HEK293 (cell line): ENCODE results near the gene ADAMTSL2.

Experiments
- CTCF ChIA-PET: fragments of 350-600 bp; formaldehyde crosslinking; extraction: SDS; loops from one replicate; lab custom pipeline; 2021; ENCODE audit warnings: antibody characterized with exemption; lab: Yijun Ruan, JAX
- POLR2A ChIA-PET: fragments of 300-600 bp; formaldehyde crosslinking; extraction: SDS; loops from one replicate; lab custom pipeline; 2020; ENCODE audit warnings: antibody characterized with exemption, inconsistent platforms; lab: Yijun Ruan, JAX
- H3K27ac ChIP-seq: fragments of 200-500 bp; sonication (Bioruptor generic); 2 replicates; pipeline ENCODE4 v1.5.1; 2014; ENCODE audit warnings: low read depth, low read length, control low read depth, inconsistent platforms; ENCODE audit errors: extremely low read depth
- H3K36me3 ChIP-seq, 2 experiments: fragments of 200-500 bp in 1 of 2; sonication (Bioruptor generic) in 1 of 2; 1 replicate in 1 of 2; 2 replicates in 1 of 2; pipeline ENCODE4 v1.5.1; 2014 to 2017; ENCODE audit warnings: inconsistent platforms in 2 of 2, low read length in 2 of 2; ENCODE audit not compliant: control insufficient read depth in 2 of 2, insufficient read depth in 1 of 2
- H3K4me1 ChIP-seq: fragments of 200-500 bp; sonication (Bioruptor generic); 2 replicates; pipeline ENCODE4 v1.5.1; 2014; ENCODE audit warnings: mild to moderate bottlenecking, low read length, inconsistent platforms; ENCODE audit not compliant: control insufficient read depth, insufficient read depth
- H3K4me3 ChIP-seq: 2 replicates; pipeline ENCODE4 v1.5.1; 2011; ENCODE audit warnings: low read depth, mild to moderate bottlenecking, control low read depth, low read length, moderate library complexity
- H3K9me3 ChIP-seq: fragments of 200-500 bp; sonication (Bioruptor generic); 2 replicates; pipeline ENCODE4 v1.5.1; 2014; ENCODE audit warnings: low read depth, low read length, inconsistent platforms; ENCODE audit not compliant: control insufficient read depth, insufficient read depth
- GLIS1 ChIP-seq: fragments of 450-650 bp; formaldehyde crosslinking; IDR thresholded peaks from 2 replicates; pipeline ENCODE4 v1.5.1; 2016; ENCODE audit warnings: missing biosample characterization, missing genetic modification characterization
- KLF16 ChIP-seq: fragments of 450-650 bp; formaldehyde crosslinking; IDR thresholded peaks from 2 replicates; pipeline ENCODE4 v1.5.1; 2017; ENCODE audit warnings: missing biosample characterization, missing genetic modification characterization
- SCRT1 ChIP-seq: fragments of 450-650 bp; formaldehyde crosslinking; IDR thresholded peaks from 2 replicates; pipeline ENCODE4 v1.5.1; 2016; ENCODE audit warnings: missing biosample characterization, missing genetic modification characterization, borderline replicate concordance
- TCF7L2 ChIP-seq: IDR thresholded peaks from 2 replicates; pipeline ENCODE4 v1.6.1; 2011; ENCODE audit warnings: low read depth, mild to moderate bottlenecking, inconsistent platforms, low read length, moderate library complexity, borderline replicate concordance
- YY1 ChIP-seq: fragments of 450-650 bp; formaldehyde crosslinking; IDR thresholded peaks from 2 replicates; pipeline ENCODE4 v1.5.1; 2018; ENCODE audit warnings: missing biosample characterization, missing genetic modification characterization
- ZIC2 ChIP-seq: fragments of 450-650 bp; formaldehyde crosslinking; IDR thresholded peaks from 2 replicates; pipeline ENCODE4 v1.5.1; 2016; ENCODE audit warnings: missing biosample characterization, missing genetic modification characterization
- ZNF132 ChIP-seq: fragments of 450-650 bp; formaldehyde crosslinking; IDR thresholded peaks from 2 replicates; pipeline ENCODE4 v1.5.1; 2017; ENCODE audit warnings: missing biosample characterization, missing genetic modification characterization, borderline replicate concordance
- ZNF223 ChIP-seq: fragments of 450-650 bp; formaldehyde crosslinking; IDR thresholded peaks from 2 replicates; pipeline ENCODE4 v1.5.1; 2016; ENCODE audit warnings: missing biosample characterization, missing genetic modification characterization
- ZNF239 ChIP-seq: fragments of 450-650 bp; formaldehyde crosslinking; IDR thresholded peaks from 2 replicates; pipeline ENCODE4 v1.5.1; 2016; ENCODE audit warnings: missing biosample characterization, missing genetic modification characterization
- ZNF391 ChIP-seq: fragments of 450-650 bp; formaldehyde crosslinking; IDR thresholded peaks from 2 replicates; pipeline ENCODE4 v1.5.1; 2016; ENCODE audit warnings: low read depth, missing biosample characterization, missing genetic modification characterization, borderline replicate concordance
- ZNF514 ChIP-seq: fragments of 450-650 bp; formaldehyde crosslinking; IDR thresholded peaks from 2 replicates; pipeline ENCODE4 v1.5.1; 2016; ENCODE audit warnings: missing biosample characterization, missing genetic modification characterization
- ZNF610 ChIP-seq: fragments of 450-650 bp; formaldehyde crosslinking; IDR thresholded peaks from 2 replicates; pipeline ENCODE4 v1.5.1; 2016; ENCODE audit warnings: missing biosample characterization, missing genetic modification characterization, borderline replicate concordance
- ZNF623 ChIP-seq: fragments of 450-650 bp; formaldehyde crosslinking; IDR thresholded peaks from 2 replicates; pipeline ENCODE4 v1.5.1; 2016; ENCODE audit warnings: missing biosample characterization, missing genetic modification characterization
- ZNF776 ChIP-seq: fragments of 450-650 bp; formaldehyde crosslinking; IDR thresholded peaks from 2 replicates; pipeline ENCODE4 v1.5.0; 2017; ENCODE audit warnings: missing biosample characterization, missing genetic modification characterization, borderline replicate concordance
- TF ChIP-seq, protein P1 (sequence below): fragments of 450-650 bp; formaldehyde crosslinking; IDR thresholded peaks from 2 replicates; pipeline ENCODE4 v1.5.1; 2016; ENCODE audit warnings: missing biosample characterization, missing genetic modification characterization
- TF ChIP-seq, protein P2 (sequence below): fragments of 450-650 bp; formaldehyde crosslinking; IDR thresholded peaks from 2 replicates; pipeline ENCODE4 v1.5.1; 2016; ENCODE audit warnings: missing biosample characterization, missing genetic modification characterization
- TF ChIP-seq, protein P3 (sequence below): fragments of 450-650 bp; formaldehyde crosslinking; IDR thresholded peaks from 2 replicates; pipeline ENCODE4 v1.5.1; 2016; ENCODE audit warnings: missing biosample characterization, missing genetic modification characterization
- TF ChIP-seq, protein P4 (sequence below): fragments of 450-650 bp; formaldehyde crosslinking; IDR thresholded peaks from 2 replicates; pipeline ENCODE4 v1.5.1; 2016; ENCODE audit warnings: missing biosample characterization, missing genetic modification characterization
- TF ChIP-seq, protein P5 (sequence below): fragments of 450-650 bp; formaldehyde crosslinking; IDR thresholded peaks from 2 replicates; pipeline ENCODE4 v1.5.1; 2016; ENCODE audit warnings: missing biosample characterization, missing genetic modification characterization

Gene ADAMTSL2

DNA sequence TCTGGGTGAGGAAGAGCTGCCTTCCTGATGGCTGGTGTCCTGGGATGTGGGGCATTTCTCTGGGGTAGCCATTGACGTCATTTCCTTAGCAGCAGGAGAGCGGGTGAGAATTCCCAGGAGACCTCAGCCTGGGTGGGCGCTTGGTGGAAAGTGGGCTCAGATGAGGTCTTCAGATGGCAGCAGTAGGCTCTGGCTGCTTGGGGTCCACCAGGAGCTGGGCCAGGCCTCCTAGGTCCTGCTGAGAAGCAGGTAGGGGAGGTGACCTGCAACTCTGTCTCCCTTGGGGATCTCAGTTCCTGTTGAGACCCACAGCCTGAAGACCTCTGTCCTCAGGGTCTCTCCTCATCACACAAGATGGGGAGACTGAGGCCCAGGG, 43.2 kb downstream of the ADAMTSL2 start:
- Histone ChIP-seq H3K4me1 (no peaks in the 10 kb centered on the region), H3K9me3 (no peaks in the 10 kb centered on the region), H3K4me3 (no peak overlapping the region), H3K36me3 (no peaks in the 10 kb centered on the region), H3K27ac (no peak overlapping the region)
- ChIA-PET CTCF (interaction anchor here (0.6 to 1.0 kb wide), 2 partner anchors 12 to 607 kb away, joined by 3 to 4 read pairs; no protein-coding TSS in a partner anchor), POLR2A (no interaction called here)
- TF ChIP-seq, protein P1, sequence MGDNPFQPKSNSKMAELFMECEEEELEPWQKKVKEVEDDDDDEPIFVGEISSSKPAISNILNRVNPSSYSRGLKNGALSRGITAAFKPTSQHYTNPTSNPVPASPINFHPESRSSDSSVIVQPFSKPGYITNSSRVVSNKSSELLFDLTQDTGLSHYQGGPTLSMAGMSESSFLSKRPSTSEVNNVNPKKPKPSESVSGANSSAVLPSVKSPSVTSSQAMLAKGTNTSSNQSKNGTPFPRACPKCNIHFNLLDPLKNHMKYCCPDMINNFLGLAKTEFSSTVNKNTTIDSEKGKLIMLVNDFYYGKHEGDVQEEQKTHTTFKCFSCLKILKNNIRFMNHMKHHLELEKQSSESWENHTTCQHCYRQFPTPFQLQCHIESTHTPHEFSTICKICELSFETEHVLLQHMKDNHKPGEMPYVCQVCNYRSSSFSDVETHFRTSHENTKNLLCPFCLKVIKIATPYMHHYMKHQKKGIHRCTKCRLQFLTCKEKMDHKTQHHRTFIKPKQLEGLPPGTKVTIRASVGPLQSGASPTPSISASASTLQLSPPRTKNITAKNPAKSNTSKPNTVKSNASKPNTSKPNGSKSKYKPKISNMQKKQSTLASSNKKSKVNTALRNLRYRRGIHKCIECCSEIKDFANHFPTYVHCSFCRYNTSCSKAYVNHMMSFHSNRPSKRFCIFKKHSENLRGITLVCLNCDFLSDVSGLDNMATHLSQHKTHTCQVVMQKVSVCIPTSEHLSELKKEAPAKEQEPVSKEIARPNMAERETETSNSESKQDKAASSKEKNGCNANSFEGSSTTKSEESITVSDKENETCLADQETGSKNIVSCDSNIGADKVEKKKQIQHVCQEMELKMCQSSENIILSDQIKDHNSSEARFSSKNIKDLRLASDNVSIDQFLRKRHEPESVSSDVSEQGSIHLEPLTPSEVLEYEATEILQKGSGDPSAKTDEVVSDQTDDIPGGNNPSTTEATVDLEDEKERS (tag by site-specific recombination) = no peak
- TF ChIP-seq GLIS1 (tag by site-specific recombination) (peak; percentile 80), ZIC2 (tag by site-specific recombination) (peak; percentile 69; the same call in 1 of the 2 replicates), TCF7L2 (no peak)

DNA sequence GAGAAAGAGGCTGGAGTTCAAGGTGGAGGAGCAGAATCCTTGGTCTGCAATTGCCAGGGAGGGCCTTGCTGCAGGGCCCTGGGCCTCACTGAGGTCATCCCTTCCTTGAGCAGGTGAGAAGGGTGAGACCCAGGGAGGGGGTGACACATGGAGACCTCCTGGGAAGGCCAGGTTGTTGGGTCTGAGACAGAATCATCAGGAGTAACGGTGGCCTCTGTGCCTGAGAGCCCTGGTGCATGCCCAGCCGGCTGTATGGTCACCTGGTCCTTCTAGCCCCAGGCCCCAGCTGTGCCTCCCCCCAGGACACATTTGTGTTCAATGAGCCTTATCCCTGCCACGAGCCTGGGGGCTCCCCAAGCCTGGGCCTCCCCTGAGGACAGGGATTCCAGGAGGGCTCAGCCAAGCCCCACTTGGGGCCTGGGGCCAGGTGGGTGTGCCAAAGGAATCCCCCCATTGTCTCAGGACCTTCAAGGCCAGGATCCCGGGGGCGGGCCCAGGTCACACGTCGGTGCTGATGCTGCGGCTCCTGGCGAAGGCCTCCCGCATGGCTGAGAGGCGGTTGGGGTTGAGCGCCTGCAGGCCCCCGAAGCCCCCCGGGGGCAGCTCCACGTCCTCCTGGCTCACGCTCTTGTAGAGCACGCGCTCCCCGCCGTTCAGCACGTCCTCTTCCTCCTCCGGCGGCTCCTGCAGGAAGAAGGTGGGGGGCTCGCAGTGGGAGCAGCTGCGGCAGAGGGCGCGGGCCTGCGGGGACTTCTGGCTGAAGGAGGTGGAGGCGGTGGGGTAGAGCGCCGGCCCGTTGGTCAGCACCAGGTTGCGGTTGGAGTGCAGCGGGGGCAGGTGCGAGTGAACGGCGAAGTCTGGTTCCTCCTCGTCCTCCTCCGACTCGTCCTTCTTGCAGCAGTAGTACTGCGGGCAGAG, 44.3 kb downstream of the ADAMTSL2 start:
- H3K27ac ChIP-seq = no peak overlapping the region
- no peaks in the 10 kb centered on the region for H3K36me3 ChIP-seq
- TF ChIP-seq KLF16 (tag by site-specific recombination) = no peak
- TF ChIP-seq ZNF776 (tag by site-specific recombination) = no peak
- TF ChIP-seq SCRT1 (tag by site-specific recombination) = no peak
- peak; percentile 54 for TF ChIP-seq GLIS1 (tag by site-specific recombination)
- peak; percentile 59; the same call in 1 of the 2 replicates for TF ChIP-seq ZIC2 (tag by site-specific recombination)
- TF ChIP-seq, protein P2, sequence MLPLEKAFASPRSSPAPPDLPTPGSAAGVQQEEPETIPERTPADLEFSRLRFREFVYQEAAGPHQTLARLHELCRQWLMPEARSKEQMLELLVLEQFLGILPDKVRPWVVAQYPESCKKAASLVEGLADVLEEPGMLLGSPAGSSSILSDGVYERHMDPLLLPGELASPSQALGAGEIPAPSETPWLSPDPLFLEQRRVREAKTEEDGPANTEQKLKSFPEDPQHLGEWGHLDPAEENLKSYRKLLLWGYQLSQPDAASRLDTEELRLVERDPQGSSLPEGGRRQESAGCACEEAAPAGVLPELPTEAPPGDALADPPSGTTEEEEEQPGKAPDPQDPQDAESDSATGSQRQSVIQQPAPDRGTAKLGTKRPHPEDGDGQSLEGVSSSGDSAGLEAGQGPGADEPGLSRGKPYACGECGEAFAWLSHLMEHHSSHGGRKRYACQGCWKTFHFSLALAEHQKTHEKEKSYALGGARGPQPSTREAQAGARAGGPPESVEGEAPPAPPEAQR (tag by site-specific recombination) = no peak
- TF ChIP-seq ZNF239 = no peak
- POLR2A ChIA-PET = no interaction called here
- no peak overlapping the region for H3K4me3 ChIP-seq
- CTCF ChIA-PET = no interaction called here
- no peaks in the 10 kb centered on the region for H3K4me1 ChIP-seq
- no peaks in the 10 kb centered on the region for H3K9me3 ChIP-seq

DNA sequence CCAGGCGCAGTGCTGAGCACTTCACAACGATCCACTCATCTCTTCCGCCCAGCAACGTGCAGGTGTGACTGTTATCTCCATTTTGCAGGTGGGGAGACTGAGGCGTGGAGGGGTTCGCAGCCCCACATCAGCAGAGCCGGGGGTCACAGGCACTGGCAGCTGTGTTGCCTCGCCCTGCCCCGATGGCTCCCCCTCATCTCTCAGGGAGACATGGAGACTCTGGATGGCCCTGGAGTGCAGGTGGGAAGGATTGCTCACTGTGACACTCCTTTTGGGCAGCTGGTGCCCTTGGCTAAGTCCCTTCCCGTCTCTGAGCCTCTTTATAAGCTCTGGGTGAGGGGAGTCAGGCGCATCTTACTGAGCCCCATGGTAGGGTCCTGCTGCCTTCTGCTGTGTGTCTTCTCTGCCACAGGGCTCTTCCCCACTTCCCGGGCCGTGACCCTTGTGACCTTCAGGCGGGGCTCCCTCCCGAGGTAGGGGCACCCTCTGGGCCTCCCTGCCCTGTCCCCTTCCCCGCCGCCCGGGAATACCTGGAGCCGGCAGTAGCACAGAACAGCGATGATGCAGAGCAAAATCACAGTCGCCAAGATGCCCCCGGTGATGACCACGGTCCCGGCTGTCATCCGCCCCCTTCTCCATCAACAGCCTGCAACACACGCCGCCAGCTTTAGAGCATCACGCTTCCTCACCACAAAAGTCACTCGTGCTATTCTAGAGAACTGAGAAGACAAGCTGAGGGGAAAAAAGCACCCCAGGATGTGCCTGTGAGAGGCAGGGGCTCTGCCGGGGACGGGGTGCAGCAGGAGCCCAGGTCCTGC, 45.3 kb downstream of the ADAMTSL2 start:
- TF ChIP-seq, protein P3, sequence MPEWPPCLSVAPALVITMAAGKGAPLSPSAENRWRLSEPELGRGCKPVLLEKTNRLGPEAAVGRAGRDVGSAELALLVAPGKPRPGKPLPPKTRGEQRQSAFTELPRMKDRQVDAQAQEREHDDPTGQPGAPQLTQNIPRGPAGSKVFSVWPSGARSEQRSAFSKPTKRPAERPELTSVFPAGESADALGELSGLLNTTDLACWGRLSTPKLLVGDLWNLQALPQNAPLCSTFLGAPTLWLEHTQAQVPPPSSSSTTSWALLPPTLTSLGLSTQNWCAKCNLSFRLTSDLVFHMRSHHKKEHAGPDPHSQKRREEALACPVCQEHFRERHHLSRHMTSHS (tag by site-specific recombination) = no peak
- TF ChIP-seq ZNF132 (tag by site-specific recombination) (no peak), ZNF391 (tag by site-specific recombination) (no peak), ZNF223 (tag by site-specific recombination) (no peak), ZNF610 (no peak), YY1 (tag by site-specific recombination) (no peak), ZNF623 (no peak), ZNF514 (no peak)
- TF ChIP-seq, protein P4, sequence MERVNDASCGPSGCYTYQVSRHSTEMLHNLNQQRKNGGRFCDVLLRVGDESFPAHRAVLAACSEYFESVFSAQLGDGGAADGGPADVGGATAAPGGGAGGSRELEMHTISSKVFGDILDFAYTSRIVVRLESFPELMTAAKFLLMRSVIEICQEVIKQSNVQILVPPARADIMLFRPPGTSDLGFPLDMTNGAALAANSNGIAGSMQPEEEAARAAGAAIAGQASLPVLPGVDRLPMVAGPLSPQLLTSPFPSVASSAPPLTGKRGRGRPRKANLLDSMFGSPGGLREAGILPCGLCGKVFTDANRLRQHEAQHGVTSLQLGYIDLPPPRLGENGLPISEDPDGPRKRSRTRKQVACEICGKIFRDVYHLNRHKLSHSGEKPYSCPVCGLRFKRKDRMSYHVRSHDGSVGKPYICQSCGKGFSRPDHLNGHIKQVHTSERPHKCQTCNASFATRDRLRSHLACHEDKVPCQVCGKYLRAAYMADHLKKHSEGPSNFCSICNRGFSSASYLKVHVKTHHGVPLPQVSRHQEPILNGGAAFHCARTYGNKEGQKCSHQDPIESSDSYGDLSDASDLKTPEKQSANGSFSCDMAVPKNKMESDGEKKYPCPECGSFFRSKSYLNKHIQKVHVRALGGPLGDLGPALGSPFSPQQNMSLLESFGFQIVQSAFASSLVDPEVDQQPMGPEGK (tag by site-specific recombination) = no peak
- TF ChIP-seq, protein P5, sequence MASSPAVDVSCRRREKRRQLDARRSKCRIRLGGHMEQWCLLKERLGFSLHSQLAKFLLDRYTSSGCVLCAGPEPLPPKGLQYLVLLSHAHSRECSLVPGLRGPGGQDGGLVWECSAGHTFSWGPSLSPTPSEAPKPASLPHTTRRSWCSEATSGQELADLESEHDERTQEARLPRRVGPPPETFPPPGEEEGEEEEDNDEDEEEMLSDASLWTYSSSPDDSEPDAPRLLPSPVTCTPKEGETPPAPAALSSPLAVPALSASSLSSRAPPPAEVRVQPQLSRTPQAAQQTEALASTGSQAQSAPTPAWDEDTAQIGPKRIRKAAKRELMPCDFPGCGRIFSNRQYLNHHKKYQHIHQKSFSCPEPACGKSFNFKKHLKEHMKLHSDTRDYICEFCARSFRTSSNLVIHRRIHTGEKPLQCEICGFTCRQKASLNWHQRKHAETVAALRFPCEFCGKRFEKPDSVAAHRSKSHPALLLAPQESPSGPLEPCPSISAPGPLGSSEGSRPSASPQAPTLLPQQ (tag by site-specific recombination) = no peak
- no peak overlapping the region for H3K27ac ChIP-seq
- ChIA-PET POLR2A (no interaction called here), CTCF (interaction anchor here (0.9 kb wide), 1 partner anchor 10 kb away, joined by 5 read pairs; no protein-coding TSS in a partner anchor)
- H3K4me3 ChIP-seq = no peak overlapping the region
- H3K9me3 ChIP-seq = no peaks in the 10 kb centered on the region
- H3K36me3 ChIP-seq = no peaks in the 10 kb centered on the region
- peaks cover 7% of the 10 kb centered on the region for H3K4me1 ChIP-seq
